HepG2 (cell line): ENCODE results near the gene FLT3LG. TPM values are rescaled to one million over a fixed set of nuclear protein-coding genes. Genes with fewer than 3 reads are reported as not detected.

Experiments
- CC2D1A ChIP-seq: sonication (generic); formaldehyde crosslinking; IDR thresholded peaks from 2 replicates; pipeline ENCODE4 v1.8.1; 2023; ENCODE audit warnings: mild to moderate bottlenecking, missing genetic modification reagents
- CREM ChIP-seq, 2 experiments: sonication (generic) in 1 of 2; formaldehyde crosslinking in 1 of 2; IDR thresholded peaks; 2 replicates each; pipeline versions ENCODE4 v1.4.0 to v1.6.1; 2016 to 2020; ENCODE audit warnings: antibody characterized with exemption in 1 of 2, mild to moderate bottlenecking in 1 of 2, missing genetic modification reagents in 1 of 2
- HMG20B ChIP-seq: conservative IDR thresholded peaks from 2 replicates; pipeline ENCODE4 v1.6.1; 2016; ENCODE audit warnings: missing genetic modification reagents, missing compliant biosample characterization
- MYNN ChIP-seq: sonication (generic); formaldehyde crosslinking; IDR thresholded peaks from 2 replicates; pipeline ENCODE4 v1.4.0; 2020; ENCODE audit warnings: mild to moderate bottlenecking, low read depth, missing genetic modification reagents
- NFIC ChIP-seq: IDR thresholded peaks from 2 replicates; pipeline ENCODE4 v1.6.1; 2012; ENCODE audit warnings: mild to moderate bottlenecking, low read length, inconsistent platforms
- PHF21A ChIP-seq: sonication (generic); formaldehyde crosslinking; IDR thresholded peaks from 2 replicates; pipeline ENCODE4 v1.5.0; 2020; ENCODE audit warnings: mild to moderate bottlenecking, missing genetic modification reagents
- POLR2AphosphoS5 ChIP-seq: IDR thresholded peaks from 2 replicates; pipeline ENCODE4 v1.6.1; 2012; ENCODE audit warnings: low read depth, low read length
- RFX1 ChIP-seq: fragments of 450-650 bp; IDR thresholded peaks from 2 replicates; pipeline ENCODE4 v1.6.1; 2017
- SIX1 ChIP-seq: sonication (generic); formaldehyde crosslinking; IDR thresholded peaks from 2 replicates; pipeline ENCODE4 v1.4.0; 2020; ENCODE audit warnings: missing genetic modification reagents, borderline replicate concordance
- SNRNP70 ChIP-seq: fragments of 200-400 bp; formaldehyde crosslinking; IDR thresholded peaks from 2 replicates; pipeline ENCODE4 v1.6.1; 2017; ENCODE audit warnings: mild to moderate bottlenecking, low read depth, low read length, moderate library complexity
- SP140L ChIP-seq: sonication (generic); formaldehyde crosslinking; IDR thresholded peaks from 2 replicates; pipeline ENCODE4 v1.4.0; 2020; ENCODE audit warnings: missing genetic modification reagents, borderline replicate concordance
- TSC22D2 ChIP-seq: sonication (generic); formaldehyde crosslinking; IDR thresholded peaks from 2 replicates; pipeline ENCODE4 v1.5.1; 2020; ENCODE audit warnings: missing genetic modification reagents, mild to moderate bottlenecking, borderline replicate concordance
- ZBTB42 ChIP-seq: sonication (generic); formaldehyde crosslinking; IDR thresholded peaks from 2 replicates; pipeline ENCODE4 v1.5.0; 2020; ENCODE audit warnings: mild to moderate bottlenecking, missing genetic modification reagents
- ZC3H4 ChIP-seq: sonication (generic); formaldehyde crosslinking; IDR thresholded peaks from 2 replicates; pipeline ENCODE4 v1.4.0; 2020; ENCODE audit warnings: missing genetic modification reagents, borderline replicate concordance
- ZNF335 ChIP-seq: sonication (generic); formaldehyde crosslinking; IDR thresholded peaks from 2 replicates; pipeline ENCODE4 v1.4.0; 2020; ENCODE audit warnings: missing genetic modification reagents
- ZNF570 ChIP-seq: sonication (generic); formaldehyde crosslinking; IDR thresholded peaks from 2 replicates; pipeline ENCODE4 v1.4.0; 2020; ENCODE audit warnings: mild to moderate bottlenecking, missing genetic modification reagents, borderline replicate concordance
- ZNF619 ChIP-seq: sonication (generic); formaldehyde crosslinking; IDR thresholded peaks from 2 replicates; pipeline ENCODE4 v1.4.0; 2020; ENCODE audit warnings: mild to moderate bottlenecking, missing genetic modification reagents
- ZNF780A ChIP-seq: sonication (generic); formaldehyde crosslinking; IDR thresholded peaks from 2 replicates; pipeline ENCODE4 v1.8.0; 2022; ENCODE audit warnings: mild to moderate bottlenecking, missing genetic modification reagents, moderate library complexity
- ZNF841 ChIP-seq: sonication (generic); formaldehyde crosslinking; IDR thresholded peaks from 2 replicates; pipeline ENCODE4 v1.8.1; 2023; ENCODE audit warnings: missing genetic modification reagents, borderline replicate concordance
- polyA plus RNA-seq, 8 experiments: library from polyadenylated mRNA; depleted of rRNA in 3 of 8; stranded (reverse) in 7 of 8; unstranded in 1 of 8; fragments of >200 nt; fragmentation: Illumina TruSeq in 4 of 8; extraction: Trizol in 4 of 8; gene quantifications; 2 replicates each; pipeline versions ENCODE4 v1.2.1 to v1.2.3, GENCODE V29; 2011 to 2016; ENCODE audit warnings: low read depth in 4 of 8, missing spikeins in 1 of 8, mixed read lengths in 1 of 8; ENCODE audit not compliant: insufficient read depth in 1 of 8
- total RNA-seq, 5 experiments: library from RNA; depleted of rRNA; stranded (reverse); fragments of >200 nt; fragmentation: Illumina TruSeq; extraction: Trizol; gene quantifications; 2 replicates each; pipeline ENCODE4 v1.2.3, GENCODE V29; 2016; ENCODE audit warnings: low read depth in 1 of 5
- TF ChIP-seq, protein P1 (sequence below): sonication (generic); formaldehyde crosslinking; IDR thresholded peaks from 2 replicates; pipeline ENCODE4 v1.5.0; 2020; ENCODE audit warnings: missing genetic modification reagents, mild to moderate bottlenecking, borderline replicate concordance
- TF ChIP-seq, protein P2 (sequence below): sonication (generic); formaldehyde crosslinking; IDR thresholded peaks from 2 replicates; pipeline ENCODE4 v1.8.1; 2022; ENCODE audit warnings: low read depth, mild to moderate bottlenecking, missing genetic modification reagents
- TF ChIP-seq, protein P3 (sequence below): sonication (generic); formaldehyde crosslinking; conservative IDR thresholded peaks from 2 replicates; pipeline ENCODE4 v1.8.0; 2022; ENCODE audit warnings: missing genetic modification reagents
- TF ChIP-seq, protein P4 (sequence below): sonication (generic); formaldehyde crosslinking; IDR thresholded peaks from 2 replicates; pipeline ENCODE4 v1.9.0; 2021; ENCODE audit warnings: missing genetic modification reagents, mild to moderate bottlenecking, borderline replicate concordance
- TF ChIP-seq, protein P5 (sequence below): sonication (generic); formaldehyde crosslinking; IDR thresholded peaks from 2 replicates; pipeline ENCODE4 v1.4.0; 2020; ENCODE audit warnings: missing genetic modification reagents, low read depth, mild to moderate bottlenecking, borderline replicate concordance

The FLT3LG gene
- total and polyA plus RNA-seq, 2 of the 13 experiments (the other 11 are each of a cell fraction or from before 2014, with no cell fraction given), result 1.5 to 2.6 TPM

DNA sequence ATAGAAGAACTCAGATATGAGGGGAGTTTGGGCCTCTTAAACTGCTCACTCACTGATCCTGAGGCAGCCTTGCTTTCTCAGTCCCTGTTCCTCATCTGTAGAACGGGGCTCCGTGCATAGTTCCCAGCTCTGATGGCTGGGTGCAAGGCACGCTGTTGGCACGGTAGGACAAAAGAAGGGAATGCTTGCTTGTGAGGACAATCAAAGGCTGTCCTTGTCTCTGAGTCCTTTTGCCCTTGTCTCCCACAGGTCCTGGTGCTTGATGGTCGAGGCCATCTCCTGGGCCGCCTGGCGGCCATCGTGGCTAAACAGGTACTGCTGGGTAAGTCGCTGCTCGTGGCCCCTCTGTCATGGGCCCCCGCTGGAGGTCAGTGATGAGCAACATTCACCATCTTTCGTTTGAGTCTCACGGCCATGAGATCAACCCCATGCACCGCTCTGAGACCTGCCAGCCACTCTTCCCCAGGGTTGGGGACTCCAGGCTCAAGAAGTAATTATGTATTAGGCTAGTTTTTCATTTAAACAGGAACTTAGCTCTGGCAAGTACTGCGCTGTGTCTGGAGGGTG, 15.7 kb downstream of the FLT3LG start (continued):
- no peak for TF ChIP-seq ZBTB42 (CRISPR knock-in tag)
- TF ChIP-seq, protein P1, sequence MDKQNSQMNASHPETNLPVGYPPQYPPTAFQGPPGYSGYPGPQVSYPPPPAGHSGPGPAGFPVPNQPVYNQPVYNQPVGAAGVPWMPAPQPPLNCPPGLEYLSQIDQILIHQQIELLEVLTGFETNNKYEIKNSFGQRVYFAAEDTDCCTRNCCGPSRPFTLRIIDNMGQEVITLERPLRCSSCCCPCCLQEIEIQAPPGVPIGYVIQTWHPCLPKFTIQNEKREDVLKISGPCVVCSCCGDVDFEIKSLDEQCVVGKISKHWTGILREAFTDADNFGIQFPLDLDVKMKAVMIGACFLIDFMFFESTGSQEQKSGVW (CRISPR knock-in tag), result no peak
- TF ChIP-seq POLR2AphosphoS5, result peak; percentile 29; the same call in 1 of the 2 replicates
- TF ChIP-seq, protein P2, sequence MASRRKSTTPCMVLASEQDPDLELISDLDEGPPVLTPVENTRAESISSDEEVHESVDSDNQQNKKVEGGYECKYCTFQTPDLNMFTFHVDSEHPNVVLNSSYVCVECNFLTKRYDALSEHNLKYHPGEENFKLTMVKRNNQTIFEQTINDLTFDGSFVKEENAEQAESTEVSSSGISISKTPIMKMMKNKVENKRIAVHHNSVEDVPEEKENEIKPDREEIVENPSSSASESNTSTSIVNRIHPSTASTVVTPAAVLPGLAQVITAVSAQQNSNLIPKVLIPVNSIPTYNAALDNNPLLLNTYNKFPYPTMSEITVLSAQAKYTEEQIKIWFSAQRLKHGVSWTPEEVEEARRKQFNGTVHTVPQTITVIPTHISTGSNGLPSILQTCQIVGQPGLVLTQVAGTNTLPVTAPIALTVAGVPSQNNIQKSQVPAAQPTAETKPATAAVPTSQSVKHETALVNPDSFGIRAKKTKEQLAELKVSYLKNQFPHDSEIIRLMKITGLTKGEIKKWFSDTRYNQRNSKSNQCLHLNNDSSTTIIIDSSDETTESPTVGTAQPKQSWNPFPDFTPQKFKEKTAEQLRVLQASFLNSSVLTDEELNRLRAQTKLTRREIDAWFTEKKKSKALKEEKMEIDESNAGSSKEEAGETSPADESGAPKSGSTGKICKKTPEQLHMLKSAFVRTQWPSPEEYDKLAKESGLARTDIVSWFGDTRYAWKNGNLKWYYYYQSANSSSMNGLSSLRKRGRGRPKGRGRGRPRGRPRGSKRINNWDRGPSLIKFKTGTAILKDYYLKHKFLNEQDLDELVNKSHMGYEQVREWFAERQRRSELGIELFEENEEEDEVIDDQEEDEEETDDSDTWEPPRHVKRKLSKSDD (CRISPR knock-in tag), result no peak
- TF ChIP-seq RFX1, result no peak
- no peak for TF ChIP-seq ZNF570 (CRISPR knock-in tag)
- no peak for TF ChIP-seq ZNF780A (CRISPR knock-in tag)
- no peak for TF ChIP-seq TSC22D2
- no peak; the same call in 1 of the 2 replicates for TF ChIP-seq SP140L (CRISPR knock-in tag)
- TF ChIP-seq, protein P3, sequence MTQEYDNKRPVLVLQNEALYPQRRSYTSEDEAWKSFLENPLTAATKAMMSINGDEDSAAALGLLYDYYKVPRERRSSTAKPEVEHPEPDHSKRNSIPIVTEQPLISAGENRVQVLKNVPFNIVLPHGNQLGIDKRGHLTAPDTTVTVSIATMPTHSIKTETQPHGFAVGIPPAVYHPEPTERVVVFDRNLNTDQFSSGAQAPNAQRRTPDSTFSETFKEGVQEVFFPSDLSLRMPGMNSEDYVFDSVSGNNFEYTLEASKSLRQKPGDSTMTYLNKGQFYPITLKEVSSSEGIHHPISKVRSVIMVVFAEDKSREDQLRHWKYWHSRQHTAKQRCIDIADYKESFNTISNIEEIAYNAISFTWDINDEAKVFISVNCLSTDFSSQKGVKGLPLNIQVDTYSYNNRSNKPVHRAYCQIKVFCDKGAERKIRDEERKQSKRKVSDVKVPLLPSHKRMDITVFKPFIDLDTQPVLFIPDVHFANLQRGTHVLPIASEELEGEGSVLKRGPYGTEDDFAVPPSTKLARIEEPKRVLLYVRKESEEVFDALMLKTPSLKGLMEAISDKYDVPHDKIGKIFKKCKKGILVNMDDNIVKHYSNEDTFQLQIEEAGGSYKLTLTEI (CRISPR knock-in tag), result no peak
- TF ChIP-seq MYNN (CRISPR knock-in tag), result no peak
- no peak for TF ChIP-seq NFIC
- TF ChIP-seq ZNF841 (CRISPR knock-in tag), result no peak
- no peak; the same call in 1 of the 2 replicates for TF ChIP-seq CREM (IDR thresholded peaks at IDR 0.05)
- TF ChIP-seq CREM (CRISPR knock-in tag; IDR thresholded peaks at IDR 0.05), result no peak
- TF ChIP-seq, protein P4, sequence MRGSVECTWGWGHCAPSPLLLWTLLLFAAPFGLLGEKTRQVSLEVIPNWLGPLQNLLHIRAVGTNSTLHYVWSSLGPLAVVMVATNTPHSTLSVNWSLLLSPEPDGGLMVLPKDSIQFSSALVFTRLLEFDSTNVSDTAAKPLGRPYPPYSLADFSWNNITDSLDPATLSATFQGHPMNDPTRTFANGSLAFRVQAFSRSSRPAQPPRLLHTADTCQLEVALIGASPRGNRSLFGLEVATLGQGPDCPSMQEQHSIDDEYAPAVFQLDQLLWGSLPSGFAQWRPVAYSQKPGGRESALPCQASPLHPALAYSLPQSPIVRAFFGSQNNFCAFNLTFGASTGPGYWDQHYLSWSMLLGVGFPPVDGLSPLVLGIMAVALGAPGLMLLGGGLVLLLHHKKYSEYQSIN (CRISPR knock-in tag), result no peak
- TF ChIP-seq SIX1 (CRISPR knock-in tag), result no peak
- no peak for TF ChIP-seq CC2D1A
- TF ChIP-seq HMG20B (CRISPR knock-in tag), result no peak
- no peak for TF ChIP-seq ZC3H4 (CRISPR knock-in tag)
- TF ChIP-seq PHF21A, result no peak
- TF ChIP-seq, protein P5, sequence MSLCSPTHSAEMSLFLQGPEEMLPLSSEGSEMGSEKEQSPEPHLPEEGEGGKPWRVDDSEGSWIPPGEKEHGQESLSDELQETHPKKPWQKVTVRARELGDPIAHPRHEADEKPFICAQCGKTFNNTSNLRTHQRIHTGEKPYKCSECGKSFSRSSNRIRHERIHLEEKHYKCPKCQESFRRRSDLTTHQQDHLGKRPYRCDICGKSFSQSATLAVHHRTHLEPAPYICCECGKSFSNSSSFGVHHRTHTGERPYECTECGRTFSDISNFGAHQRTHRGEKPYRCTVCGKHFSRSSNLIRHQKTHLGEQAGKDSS (CRISPR knock-in tag), result peak; percentile 19; the same call in 1 of the 2 replicates
- no peak for TF ChIP-seq ZNF619
- no peak for TF ChIP-seq ZNF335 (CRISPR knock-in tag)
- TF ChIP-seq SNRNP70, result no peak
